Ureter (tissue), 1 donor: ENCODE data around the gene SMIM12. TPM values are rescaled to one million over a fixed set of nuclear protein-coding genes. Genes with fewer than 3 reads are reported as not detected.

ENCODE experiments used
- DNase-seq: peaks from one replicate; pipeline ENCODE4 v3.0.0-alpha.2; 2020; ENCODE audit warnings: low spot score
- total RNA-seq: library from RNA; stranded (reverse); gene quantifications from one replicate; pipeline ENCODE4 v1.2.4, GENCODE V29; 2023
- donor health status: DM: yes; HTN: yes; CAD: no.

Gene SMIM12
- total RNA-seq = 37.6 TPM

DNA sequence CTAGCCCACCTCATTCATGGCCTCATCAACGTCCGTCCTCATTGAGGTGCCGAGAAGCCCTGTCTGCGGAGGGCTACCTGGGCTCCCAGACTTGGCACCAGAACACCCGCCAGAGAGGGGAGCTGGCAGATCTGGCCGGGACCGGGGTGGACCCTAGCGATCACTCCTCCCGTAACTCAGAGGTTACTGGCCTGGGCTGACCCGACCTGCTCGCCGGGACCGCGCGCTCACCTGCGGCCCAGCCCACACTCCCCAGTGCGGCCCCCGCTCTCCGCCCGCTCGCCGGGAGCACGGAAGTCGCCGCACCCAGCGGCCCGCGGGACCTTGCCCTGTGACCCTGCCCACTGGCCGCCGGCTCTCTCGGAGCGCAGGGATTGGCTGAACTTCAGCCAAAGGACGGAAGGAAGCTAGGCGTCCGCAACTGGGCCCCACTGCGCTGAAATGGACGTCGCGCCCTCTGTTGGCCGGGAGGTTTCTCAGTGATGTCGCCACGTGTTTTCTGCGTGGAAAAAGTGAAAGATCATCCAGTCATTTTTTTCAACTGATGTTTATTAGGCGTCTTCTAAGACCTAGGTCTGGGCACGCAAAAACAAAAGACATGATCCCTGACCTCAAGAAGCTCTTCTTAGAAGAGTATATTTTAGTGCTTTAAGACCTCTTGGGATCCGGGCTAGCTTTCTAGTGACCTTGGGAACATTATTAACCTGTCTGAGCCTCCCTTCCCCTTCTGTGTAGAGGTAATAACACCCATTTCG, at the start of gene SMIM12:
SMIM12 (minus strand) TSS at position 304 of the 755 bp plus-strand sequence. CDS start 3,772 bp downstream, outside the sequence.
- DNase-seq = peak; percentile 94

DNA sequence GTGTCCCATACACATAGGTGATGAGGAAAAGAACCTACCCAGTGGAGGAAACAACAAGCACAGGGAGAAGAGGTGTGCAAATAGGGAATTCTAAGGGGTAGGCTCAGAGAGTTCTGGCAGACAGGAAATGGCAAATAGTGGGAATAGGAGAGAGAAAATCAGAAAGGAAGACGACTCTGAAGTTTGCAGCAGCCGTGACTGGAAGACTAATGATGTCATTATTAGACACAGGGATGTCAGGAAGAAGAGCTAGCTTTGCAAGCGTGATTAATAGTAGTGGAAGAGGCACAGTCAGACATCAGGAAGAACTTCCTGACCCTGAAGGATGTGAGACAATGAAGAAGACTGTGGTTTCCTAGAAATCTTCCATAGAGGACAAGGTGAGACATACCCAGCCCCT, 48.8 kb upstream of the SMIM12 start:
- DNase-seq = no peak

DNA sequence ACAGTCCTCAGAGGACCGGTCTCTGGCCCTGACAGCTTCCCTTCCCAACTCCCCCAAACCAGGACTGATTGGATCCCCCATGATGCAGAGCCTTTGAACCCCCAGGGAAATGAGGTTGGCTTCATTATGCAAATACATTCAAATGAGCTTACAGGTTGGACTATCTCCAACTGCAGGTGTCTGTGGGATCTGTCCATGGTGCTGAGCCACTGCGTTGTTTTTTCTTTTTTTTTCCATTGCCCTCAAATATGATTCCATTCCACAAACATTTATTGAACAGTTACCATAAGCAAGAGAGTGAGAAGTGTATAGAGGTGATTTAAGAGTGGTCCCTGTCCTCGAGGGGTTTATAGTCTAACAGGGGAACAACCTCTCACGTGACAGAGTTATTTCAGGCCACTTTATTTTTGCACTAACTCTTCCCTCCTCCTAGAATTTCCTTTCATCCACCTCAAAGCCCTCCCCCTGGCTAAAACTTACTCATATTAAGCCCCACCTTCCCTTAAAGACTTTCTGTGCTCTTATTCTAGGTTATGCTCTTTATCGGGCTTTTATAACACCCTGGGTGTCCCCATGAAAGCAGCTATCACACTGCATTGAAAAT, 48.0 kb upstream of the SMIM12 start:
- DNase-seq = no peak

DNA sequence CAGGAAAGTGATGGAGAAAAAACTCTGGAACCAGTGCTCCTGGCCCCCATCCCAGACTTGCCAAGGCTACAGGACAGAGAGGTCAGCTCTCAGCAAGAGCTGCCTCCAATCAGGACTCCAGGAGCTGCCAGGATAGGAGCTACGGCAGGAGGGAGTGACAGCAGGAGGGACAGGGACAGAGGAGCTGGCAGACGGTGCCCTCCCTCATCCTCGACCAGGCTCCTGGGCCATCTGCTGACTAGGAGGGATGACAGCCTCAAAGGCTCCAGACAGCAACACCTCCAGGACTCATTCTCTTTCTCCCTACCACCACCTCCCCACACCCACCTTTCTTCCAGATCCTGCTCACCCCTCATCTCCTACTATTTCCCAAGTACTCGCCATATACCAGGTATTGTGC, 47.2 kb upstream of the SMIM12 start:
- DNase-seq = no peak

DNA sequence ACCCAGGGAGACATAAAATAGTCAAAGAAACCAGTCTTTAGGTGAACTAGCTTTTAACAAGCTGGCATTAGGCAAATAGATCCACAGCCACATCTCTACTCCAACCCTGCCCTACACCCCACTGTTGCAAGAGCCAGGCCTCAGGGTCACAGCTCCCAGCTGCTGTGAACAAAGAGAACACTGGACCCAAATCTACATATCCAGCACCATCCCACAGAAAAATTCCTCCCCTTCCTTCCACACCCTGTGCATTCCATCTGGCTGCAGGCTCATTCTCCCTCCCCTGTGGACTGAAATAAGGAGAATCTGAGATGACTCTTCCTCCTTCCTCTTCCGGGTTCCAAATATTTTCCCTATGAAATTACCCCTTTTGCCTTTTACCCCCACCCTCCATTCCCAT, 46.7 kb upstream of the SMIM12 start:
- DNase-seq = no peak

DNA sequence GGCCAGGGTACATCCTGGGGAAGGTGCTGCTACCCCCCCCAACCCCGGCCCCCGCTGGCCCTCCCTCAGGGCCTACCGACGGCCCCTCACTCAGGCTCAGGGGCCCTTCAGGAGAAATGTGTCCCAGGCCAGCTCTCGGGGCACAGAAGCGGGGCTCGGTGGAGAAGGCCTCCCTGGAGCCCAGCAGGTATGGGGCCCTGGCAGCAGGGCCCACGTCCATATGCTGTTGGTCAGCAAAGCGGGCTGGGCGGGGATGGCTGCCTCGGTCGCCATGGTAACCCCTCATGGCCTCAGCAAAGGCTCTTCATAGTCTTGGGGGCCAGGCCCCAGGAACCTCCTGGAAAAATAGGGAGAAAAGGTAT, 45.5 kb upstream of the SMIM12 start:
- DNase-seq = no peak

- no peak for DNase-seq
Observed at GRCh38 chr1:34904236-34905097, 44.9 kb upstream of the SMIM12 start.

DNA sequence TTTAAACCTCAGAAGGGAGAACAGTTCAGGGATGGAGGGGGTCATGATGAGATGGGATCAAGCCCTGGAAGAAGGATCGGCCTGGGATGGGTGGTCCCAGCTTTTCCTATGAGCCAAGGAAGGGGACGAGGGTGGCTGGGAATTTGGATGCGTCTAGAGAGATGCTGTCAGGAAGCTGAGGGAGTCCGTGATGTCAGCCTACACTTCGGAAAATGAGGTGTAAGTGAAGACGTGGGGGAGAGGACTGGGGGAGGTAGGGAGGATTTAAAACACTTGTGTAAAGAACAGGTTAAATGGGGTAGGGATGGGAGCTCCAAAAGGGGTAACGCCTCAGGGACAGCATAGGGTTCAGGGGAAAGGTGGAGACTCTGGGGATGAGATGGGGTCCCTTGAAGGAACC, 42.4 kb upstream of the SMIM12 start:
- peak; percentile 29 for DNase-seq

DNA sequence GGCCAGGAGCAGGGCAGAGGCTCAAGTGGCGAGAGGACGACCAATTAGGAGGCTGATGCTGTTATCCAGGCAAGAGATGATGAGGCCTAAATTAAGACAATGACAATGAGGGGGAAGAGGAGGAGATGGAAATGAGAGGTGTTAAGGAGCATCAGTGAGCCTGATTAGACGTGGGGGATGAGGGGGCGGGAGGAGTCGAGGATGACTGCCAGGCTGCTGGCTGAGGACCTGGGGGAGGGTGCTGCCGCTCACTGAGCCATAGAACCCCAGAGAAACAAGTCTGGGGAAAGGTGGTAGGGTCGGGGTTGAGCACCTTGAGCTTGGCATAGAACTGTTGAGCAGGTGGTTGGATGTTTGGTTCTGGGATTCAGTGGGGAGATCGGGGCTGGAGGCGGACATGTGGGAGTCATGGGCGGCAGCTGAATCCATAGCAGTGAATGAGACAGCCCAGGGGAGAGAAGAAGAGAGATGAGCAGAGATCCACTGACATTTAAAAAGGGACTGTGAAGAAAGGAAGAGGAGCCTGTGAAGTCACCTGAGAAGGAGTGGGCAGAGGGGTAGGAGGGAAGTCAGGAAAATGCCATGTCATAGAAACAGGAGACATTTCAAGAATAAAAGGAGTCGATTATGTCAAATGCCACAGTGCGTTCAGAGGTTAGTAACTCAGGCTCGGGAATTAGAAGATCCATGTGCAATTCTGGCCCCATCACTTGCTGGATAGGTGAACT, 41.4 kb upstream of the SMIM12 start:
- no peak for DNase-seq

DNA sequence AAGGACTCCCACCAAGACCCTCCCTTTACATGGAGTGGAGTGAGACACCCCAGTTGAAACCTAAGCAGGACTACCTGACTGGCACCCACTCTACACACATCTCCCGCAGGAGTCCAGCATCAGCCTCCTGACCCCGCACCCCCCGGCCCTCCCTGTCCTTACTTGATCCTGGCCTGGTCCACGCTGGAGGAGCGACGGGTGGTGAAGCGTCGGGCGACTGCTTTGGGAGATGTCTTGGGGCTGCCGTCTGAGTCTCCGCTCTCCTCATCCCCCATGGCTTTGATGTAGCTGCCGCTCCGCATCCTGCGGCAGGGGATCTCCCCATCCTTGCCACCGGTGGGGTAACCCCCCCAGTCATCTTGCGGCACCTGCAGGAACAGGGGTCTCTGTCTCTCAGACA, 40.4 kb upstream of the SMIM12 start:
- no peak for DNase-seq

- DNase-seq = no peak
Observed at GRCh38 chr1:34899471-34899870, 39.9 kb upstream of the SMIM12 start.

DNA sequence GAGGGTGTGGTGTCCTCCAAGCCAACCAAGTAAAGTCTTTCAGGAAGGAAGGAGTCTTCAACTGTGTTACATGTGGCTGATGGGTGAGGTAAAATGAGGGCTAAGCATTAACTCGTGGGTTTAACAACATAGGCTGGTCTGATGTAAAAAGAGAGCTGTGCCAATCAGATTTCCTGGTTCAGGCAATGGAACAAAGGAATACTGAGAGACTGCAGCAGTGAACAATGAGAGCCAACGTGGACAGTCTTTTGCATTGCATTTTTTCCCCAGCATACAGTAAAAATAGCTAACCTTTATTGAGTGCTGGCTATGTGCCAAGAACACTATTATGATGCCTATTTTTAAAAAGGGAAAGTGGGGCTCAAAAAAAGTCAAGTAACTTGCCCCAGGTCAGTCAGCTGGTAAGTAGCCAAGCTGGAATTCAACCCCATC, 38.8 kb upstream of the SMIM12 start:
- DNase-seq = peak; percentile 14

DNA sequence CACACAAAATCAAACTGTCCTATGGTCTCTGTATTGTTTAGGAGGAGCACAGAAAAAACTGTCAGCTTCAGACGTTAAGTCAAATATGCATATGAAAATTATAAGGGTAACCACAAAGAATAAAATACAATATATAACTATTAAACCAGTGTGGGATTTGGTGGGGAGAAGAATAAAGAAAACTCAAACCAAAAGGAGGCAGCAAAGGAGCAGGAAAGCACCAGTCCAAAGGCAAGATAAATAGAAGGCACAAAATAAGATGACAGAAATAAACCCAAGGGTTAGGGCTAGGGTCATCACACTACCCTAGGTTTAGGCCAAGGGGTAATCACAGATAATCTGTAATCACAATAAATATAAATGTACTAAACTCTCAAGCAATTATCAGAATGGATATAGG, 37.1 kb upstream of the SMIM12 start:
- DNase-seq = no peak

GRCh38 chr1:34889705-34890104, 30.2 kb upstream of the SMIM12 start:
- no peak for DNase-seq

DNA sequence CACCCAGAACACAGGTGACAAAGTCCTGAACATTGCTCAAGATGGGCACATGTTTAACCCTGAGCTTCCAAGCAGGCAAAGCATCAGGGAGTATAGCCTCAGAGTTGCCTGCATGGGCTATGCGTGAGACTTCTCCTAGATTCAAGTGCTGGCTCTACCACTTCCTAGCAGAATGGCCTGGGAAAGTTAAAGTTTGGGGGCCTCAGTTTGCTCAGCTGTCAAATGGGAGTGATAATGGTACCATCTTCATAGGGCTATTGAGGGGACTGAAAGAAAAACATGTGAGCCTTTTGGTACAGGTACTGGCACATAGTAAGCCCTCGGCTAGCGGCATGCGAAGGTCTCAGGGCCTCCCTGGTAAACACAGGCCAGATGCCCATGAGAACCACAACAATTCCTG, 28.0 kb upstream of the SMIM12 start:
- peak; percentile 25 for DNase-seq

DNA sequence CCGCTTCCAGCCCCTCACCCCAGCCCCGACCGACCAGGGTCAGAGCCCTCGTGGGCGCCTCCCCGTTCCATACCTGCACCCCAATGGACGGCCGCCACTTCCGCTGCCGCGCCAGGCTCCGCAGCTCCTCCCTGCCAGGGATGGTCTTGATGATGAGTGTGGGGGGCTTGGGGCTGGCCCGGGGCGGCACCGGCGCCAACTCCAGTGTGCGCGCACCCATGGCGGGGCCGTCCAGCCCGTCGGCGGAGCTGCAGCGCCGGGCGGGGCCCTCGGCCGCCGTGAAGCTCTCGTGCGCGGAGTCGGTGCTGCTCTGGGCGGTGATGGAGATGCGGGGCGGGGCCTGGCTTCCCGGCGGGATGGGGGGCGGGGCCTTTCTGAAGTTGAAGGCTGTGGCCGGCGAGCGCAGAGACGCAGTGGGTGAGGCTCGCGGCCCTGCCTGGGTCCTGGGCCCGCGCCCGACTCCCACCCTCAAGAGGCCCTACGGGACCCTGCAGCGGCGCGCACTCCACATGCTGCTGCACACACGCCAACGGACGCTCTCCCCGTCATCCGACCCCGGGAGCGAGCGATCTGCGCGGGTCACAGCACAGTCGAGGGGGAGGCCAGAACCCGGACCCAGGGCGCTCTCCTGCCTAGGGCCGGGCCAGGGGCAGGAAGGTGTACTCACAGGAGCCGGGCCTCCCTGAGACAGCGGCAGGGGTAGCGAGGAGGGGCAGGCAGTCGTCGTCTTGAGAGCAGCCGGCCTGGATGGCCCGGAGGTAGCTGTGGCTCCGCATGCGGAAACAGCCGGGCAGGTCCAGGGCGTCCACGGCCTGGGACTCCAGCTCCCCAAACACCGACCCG, 26.1 kb upstream of the SMIM12 start:
- DNase-seq = peak; percentile 48

- peak; percentile 42 for DNase-seq
Observed at GRCh38 chr1:34884961-34885360, 25.4 kb upstream of the SMIM12 start.

GRCh38 chr1:34884536-34884935, 25.0 kb upstream of the SMIM12 start:
- DNase-seq = peak; percentile 20

DNA sequence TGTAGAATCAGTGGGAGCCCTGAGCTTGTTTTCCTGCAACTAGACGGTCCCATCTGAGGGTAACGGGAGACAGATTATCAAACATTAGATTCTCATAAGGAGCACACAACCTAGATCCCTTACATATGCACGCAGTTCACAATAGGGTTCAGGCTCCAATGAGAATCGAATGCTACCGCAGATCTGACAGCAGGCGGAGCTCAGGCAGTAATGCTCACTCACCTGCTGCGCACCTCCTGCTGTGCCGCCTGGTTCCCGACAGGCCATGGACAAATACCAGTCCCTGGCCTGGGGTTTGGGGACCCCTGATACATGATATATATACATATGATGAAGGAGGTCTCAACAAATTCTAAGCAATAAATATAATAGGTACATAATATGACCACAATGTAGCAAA, 19.7 kb upstream of the SMIM12 start:
- DNase-seq = peak; percentile 10

DNA sequence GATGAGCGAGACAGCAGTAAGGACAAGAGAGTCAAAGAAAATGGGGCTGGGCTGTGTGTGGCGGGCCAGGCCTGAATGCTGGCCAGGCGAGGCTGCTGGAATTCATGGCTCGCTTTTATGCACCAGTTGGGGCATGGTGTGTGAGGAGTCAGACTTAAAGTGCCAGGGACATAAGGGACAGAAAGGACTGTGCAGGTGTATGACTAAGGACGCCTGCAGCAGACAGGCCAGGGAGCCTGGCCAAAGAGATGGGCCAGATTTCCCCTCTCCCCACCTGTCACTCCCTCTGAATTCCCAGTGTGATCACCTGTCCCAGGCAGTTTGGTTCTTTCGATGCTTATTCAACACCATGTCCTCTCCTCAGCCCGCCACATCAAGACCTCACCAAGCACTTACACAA, 16.9 kb upstream of the SMIM12 start:
- DNase-seq = peak; percentile 23
